GM19452 (cell line): ENCODE measurements around the gene ABCC12.
"Not testable (repeated sequence)": the region's sequence is repeated elsewhere in the genome, so short reads cannot be mapped to it uniquely, and the experiment has no call there.

Source experiments
- ATAC-seq: cut with Tn5 transposase; IDR thresholded peaks from one replicate; pipeline ENCODE4 v1.9.1; 2021; ENCODE audit not compliant: unreplicated experiment

ABCC12 gene

DNA sequence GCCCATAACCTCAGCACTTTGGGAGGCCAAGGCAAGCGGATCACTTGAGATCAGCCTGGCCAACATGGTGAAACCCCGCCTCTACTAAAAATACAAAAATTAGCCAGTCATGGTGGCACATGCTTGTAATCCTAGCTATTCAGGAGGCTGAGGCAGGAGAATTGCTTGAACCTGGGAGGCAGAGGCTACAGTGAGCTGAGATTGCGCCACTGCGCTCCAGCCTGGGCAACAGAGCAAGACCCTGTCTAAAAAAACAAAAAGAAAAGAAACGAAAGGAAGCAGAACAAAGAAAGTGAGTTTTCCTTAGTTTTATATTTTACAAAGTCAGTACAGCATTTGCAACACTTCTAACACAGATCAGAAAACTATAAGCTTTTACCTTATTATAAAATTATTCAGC lies 10.8 kb upstream of the ABCC12 start:
- ATAC-seq = not testable (repeated sequence)

- no peak for ATAC-seq
These were observed 10.3 kb upstream of the ABCC12 start for GRCh38 chr16:48165961-48166578.

DNA sequence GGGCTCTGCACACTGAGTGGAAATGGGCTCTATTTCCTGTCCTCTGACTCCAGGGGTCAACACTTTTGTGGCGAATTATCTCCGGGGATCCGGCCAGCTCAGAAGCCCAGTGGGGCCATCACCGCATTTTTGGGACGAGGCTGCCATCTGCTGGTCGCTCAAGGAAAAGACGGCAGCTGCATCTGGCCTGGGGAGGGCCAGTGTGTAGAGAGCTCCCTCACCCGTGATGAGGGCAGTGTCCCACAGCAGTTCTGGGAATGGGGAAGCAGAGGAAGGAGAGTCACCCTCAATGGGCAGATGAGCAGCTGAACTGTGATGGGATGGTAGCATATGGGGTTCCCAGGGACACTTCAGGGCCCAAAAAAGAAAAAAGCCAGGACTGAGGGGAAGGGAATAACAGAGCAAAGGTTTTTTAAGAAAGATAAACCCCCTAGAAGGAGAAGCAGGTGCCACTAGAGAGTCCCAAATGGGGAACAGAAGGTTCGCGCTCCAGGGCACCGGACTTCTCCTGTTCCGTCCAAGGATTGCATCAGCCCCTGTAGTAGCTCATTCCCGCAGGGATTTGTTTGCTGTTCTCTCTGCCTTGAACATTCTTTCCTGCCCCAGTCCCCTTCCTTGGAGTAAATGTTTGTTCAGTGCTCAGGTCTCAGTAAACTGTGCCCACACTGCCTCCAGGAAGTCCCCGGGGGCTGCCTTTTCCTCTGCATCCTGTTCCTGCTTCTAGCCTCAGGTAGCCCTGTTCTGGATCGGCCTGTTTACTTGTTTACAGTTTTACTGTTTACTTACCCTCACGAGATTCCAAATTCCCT lies 9.3 kb upstream of the ABCC12 start:
- no peak for ATAC-seq

DNA sequence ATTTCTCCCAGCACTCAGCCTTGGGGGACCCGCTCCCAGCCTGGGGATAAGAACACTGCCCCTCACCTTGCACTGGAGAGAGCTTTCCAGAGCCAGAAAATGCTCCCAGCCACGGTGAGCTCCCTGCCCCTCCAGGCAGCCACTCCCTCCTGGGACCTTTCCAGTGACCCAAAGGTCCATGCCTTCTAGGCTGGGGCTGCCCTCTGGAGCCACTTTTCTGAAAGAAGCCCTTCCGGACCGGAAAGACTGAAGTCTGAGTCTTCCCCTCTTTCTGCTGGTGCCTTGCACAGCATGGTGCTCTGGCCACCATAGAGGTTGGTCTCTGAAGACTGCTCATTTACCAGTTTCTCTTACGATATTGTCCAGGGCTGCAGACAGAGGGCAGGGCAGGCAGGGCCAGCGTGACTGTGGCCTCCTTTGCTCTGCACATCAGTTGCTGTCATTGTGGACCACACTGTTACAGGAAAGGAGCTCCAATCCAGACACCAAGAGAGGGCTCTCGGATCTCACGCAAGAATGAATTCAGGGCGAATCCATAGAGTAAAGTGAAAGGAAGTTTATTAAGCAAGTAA lies 7.1 kb upstream of the ABCC12 start:
- no peak for ATAC-seq

- ATAC-seq = no peak
These were observed 6.1 kb upstream of the ABCC12 start for GRCh38 chr16:48161906-48162305.

- ATAC-seq = no peak
These were observed 4.8 kb upstream of the ABCC12 start for GRCh38 chr16:48160575-48160974.

- ATAC-seq = peak; percentile 74
These were observed 2.5 kb upstream of the ABCC12 start for GRCh38 chr16:48158296-48158695.

DNA sequence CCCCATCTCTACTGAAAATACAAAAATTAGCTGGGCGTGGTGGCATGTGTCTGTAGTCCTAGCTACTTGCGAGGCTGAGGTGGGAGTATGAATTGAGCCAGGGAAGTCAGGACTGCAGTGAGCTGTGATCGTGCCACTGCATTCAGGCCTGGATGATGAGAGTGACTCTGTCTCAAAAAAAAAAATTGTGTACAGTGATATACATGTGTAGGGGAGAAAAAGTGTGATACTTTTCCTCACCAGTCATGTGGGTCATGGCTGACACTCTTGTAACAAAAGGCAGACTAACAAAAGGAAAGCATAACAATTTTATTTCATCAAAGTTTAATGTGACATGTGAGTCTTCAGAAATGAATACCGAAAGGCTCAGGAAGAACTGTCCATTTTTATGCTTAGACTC lies 2.0 kb upstream of the ABCC12 start:
- peak; percentile 27 for ATAC-seq

GRCh38 chr16:48157302-48157701 lies 1.5 kb upstream of the ABCC12 start:
- ATAC-seq = no peak

DNA sequence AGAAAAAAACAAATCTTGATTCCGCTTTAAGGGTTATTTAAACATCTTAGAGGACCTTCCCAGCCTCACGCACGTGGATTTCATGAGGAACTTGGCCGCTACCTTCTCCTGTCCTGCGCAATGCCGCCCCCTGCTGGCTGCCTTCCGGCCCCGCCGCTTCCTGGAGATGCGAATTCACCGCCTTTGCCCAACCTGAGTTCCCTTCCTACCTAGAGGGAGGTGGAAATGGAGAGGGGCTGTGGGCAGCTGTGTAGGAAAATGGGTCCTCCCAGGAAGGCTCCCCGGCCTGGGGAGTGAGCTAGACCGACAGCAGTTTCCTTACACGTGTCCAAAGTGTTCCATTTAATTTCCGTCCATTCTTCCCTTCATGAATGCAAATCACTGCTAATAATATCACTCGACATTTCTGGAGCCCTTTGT lies 1.0 kb upstream of the ABCC12 start:
- peak; percentile 50 for ATAC-seq

DNA sequence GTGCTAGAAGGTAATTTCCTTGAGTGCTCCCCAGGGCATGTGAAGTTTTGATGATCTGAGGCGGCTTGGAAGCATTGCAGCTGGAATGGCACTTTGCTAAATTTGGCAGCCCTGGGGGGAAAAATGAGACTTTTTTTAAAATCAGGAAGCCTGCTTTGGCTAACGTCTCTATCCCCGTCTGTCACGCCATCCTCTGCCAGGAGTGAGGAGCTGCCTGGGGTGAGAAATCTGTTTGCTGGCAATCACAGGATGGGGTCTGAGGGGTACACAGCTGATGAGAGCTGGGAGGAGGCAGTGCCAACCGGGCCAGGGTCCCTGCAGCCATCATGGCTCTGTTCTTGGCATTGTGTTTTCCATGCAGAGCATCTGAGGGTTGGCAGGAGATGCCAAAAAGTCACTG lies 2.0 kb downstream of the ABCC12 start:
- ATAC-seq = no peak

DNA sequence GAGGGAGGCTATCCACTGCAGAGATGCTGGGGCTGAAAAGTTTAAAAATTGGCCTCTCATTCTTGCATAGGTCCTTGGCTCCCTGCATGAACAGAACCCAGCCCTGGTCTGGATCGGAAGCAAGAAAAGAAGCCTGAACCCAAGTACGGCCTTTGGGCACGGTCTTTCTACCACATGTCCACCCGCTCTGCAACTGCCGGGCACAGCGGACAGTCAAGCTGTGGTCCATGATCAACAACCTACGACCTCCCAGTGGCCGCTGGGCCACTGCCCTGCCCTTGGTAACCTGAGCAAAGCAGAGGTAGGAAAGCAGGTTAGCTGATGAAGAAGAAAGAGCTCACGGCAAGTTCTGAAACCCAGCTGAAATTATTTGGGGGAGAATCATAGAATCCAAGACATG lies 3.6 kb downstream of the ABCC12 start:
- no peak for ATAC-seq

- ATAC-seq = no peak
These were observed 5.1 kb downstream of the ABCC12 start for GRCh38 chr16:48150707-48151106.

GRCh38 chr16:48146710-48147109 lies 9.1 kb downstream of the ABCC12 start:
- no peak for ATAC-seq

GRCh38 chr16:48146131-48146530 lies 9.7 kb downstream of the ABCC12 start:
- ATAC-seq = no peak

DNA sequence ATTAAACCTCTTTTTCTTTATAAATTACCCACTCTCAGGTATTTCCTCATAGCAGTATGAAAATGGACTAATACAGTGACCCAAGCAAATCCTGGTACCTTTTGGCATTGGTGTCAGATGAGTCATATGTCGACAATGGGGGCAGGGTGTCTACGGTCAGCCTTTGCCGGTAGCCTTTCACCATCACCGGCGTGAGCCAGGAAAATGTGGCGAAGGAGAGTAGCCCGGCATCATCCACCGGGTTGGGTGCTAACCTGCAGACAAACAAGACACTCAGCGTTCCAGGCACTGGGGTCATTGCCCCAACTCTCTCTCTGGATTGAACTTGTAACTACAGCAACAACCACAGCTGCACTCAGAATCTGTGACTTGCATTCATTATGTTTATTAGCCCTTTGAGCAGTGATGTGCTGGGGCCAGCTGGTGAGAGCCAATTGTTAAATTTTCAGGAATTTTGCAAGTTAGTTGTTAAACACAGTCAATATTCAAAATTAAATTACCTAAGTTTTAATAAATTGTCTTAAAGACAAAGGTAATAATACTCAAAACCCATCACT lies 11.9 kb downstream of the ABCC12 start:
- ATAC-seq = no peak

GRCh38 chr16:48140821-48141220 lies 15.0 kb downstream of the ABCC12 start:
- ATAC-seq = no peak

DNA sequence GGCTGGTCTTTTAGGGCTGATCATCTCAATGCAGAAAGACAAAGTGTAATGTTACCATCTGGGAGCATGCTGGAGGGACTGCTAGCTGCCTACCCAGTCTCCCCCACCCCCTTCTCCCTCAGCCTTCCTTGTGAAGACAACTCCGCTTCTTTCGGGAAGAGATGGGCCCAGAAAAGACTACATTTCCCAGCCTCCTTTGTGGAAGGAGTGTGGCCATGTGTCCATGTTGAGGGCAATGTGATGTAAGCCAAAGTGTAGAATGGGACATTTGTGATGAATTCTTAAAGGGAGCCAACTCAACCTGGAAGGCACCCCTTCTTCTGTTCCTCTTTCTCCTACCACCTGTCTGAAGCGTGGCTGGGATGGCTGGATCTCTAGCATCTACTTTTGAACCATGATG lies 16.3 kb downstream of the ABCC12 start:
- no peak for ATAC-seq

GRCh38 chr16:48138543-48138942 lies 17.2 kb downstream of the ABCC12 start:
- no peak for ATAC-seq

DNA sequence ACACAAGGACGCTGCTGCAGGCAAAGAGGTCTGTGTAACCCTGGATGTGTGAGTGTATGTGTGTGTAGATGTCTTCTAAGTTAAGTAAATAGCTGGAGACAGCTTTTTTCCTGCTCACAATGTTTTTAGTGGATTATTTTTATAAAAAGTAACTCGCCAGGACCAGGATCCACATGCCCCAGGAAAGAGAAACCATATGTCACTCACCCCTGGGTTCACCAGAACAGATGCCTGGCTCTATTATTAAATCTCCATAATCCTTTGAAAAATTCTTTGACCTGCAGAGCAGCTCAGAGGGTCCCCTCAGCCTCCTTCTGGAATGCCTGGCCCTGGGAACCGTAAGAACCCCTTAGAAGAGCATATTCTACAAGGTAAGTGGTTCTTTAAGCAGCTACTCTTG lies 18.0 kb downstream of the ABCC12 start:
- no peak for ATAC-seq

DNA sequence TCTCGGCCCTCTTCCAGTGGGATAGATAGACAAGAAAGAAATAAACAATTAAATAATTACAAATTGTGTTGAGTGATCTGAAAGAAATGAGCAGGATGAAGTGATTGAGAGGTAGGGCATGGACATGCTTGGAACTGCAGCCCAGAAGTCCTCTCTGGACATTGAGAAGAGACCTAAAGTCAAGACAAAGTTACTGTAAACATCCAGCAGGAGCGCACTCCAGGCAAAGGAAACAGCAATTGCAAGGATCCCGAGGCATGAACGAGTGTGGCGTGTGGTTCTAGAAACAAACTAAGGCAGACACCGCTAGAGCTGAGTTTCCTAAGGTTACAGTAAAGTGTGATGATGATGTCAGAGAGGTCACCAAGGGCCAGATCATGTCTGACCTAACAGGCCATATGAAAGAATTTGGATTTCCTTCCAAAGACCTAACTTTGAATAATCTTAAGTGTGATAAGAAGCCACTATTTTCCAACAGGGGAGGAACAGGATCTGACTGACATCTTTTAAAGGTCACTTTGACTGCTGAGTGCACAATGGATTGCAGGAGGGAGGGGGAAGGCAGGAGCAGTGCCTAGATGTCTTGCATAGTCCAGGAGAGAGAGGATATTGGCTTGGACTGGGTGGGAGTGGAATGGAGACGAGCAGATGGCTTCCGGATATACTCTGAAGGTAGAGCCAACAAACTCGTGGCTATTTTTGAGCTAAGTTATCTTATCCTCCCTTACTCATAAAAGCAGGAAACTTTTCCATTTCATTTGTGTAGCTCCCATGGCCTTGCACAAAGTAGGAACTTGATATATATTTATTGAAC lies 19.0 kb downstream of the ABCC12 start:
- ATAC-seq = no peak
